PC-3 (cell line): Measurements from ENCODE around the gene GLS.

Experiments
- EZH2 ChIP-seq: fragments of 300-600 bp; sonication (generic); IDR thresholded peaks from one replicate; pipeline ENCODE4 v1.6.1; 2017; ENCODE audit warnings: antibody characterized with exemption, mild to moderate bottlenecking, low read length; ENCODE audit not compliant: unreplicated experiment
- EZH2phosphoT487 ChIP-seq: fragments of 300-600 bp; sonication (generic); IDR thresholded peaks from 2 replicates; pipeline ENCODE4 v1.6.1; 2018; ENCODE audit warnings: mild to moderate bottlenecking, antibody characterized with exemption, low read length, borderline replicate concordance

DNA sequence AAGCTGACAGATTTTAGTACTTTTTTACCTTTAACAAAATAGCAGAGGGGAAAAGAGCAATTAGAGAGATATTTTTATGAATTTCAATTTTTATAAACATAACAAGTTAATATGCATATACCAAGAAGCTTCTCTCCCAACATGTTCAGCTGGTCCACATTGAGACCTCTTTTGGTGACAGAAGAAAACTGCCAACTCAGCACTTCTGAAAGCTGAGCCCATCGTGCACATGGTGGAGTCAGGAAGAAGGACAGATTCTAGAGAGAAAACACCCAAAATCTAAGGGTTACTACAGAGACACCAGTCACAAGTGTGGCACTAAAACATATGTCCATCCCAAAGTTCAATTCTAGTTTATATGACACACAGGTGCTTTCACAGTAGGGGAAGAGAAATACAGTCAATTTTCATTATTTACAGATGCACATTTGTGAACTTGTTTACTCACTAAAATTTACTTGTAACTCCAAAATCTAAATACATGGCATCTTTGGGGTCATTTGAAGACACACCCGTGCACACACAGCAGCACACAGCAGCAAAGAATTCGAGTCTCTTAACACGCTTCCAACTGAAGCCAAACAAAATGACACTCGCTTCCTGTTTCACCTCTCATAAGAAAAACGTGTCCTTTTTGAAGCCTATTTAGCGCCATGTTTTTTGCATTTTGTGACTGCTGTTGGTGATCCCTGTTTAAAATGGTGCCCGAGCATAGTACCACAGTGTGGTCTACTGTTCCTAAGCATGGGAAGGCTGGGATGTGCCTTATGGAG lies 101.8 kb downstream of the GLS start:
- TF ChIP-seq EZH2 (no peak), EZH2phosphoT487 (no peak)
